Stimulated activated CD4-positive, alpha-beta T cell treated with anti-CD3 and anti-CD28 coated beads, Interleukin-1b, Interleukin-23, amount 100 ng/mL, for 48 hours (primary cell): ENCODE results near the gene USP5.

ENCODE experiments used
- DNase-seq: peaks from one replicate; pipeline ENCODE4 v3.0.0-alpha.2; 2020

The USP5 gene, protein sequence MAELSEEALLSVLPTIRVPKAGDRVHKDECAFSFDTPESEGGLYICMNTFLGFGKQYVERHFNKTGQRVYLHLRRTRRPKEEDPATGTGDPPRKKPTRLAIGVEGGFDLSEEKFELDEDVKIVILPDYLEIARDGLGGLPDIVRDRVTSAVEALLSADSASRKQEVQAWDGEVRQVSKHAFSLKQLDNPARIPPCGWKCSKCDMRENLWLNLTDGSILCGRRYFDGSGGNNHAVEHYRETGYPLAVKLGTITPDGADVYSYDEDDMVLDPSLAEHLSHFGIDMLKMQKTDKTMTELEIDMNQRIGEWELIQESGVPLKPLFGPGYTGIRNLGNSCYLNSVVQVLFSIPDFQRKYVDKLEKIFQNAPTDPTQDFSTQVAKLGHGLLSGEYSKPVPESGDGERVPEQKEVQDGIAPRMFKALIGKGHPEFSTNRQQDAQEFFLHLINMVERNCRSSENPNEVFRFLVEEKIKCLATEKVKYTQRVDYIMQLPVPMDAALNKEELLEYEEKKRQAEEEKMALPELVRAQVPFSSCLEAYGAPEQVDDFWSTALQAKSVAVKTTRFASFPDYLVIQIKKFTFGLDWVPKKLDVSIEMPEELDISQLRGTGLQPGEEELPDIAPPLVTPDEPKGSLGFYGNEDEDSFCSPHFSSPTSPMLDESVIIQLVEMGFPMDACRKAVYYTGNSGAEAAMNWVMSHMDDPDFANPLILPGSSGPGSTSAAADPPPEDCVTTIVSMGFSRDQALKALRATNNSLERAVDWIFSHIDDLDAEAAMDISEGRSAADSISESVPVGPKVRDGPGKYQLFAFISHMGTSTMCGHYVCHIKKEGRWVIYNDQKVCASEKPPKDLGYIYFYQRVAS

DNA sequence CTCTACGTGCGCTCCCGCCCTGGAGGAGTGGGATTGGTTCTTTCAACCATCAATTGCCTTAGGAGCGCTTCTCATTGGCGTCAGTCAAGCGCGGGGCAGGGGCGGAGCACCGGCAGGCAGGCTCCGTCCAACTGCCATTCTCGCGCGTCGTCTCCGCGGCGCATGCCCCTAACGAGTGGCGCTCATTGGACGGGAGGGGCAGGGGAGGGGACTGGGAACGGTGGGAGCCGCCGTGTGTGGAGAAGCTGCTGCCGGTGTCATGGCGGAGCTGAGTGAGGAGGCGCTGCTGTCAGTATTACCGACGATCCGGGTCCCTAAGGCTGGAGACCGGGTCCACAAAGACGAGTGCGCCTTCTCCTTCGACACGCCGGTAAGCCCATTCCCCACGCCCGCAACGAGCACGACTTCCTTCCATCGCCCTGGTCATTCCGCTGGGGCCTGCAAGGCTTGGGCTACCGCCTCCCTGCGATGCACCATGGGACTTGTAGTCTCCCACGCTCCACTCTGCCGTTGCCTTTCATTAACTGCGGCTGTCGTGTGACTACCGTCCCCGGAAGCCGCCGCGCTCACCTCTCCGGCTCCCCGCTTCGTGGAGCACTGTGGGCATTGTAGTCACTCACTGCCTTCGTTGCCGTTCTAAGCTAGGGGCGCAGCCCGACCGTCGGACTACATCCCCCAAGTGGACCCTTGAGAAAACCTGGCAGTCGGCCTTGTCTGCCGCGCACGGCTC lies at the start of gene USP5:
Gene USP5 (plus strand): TSS at position 230 of the 730 bp plus-strand sequence. CDS start 30 bp downstream, at position 260.
- DNase-seq = peak; percentile 99

DNA sequence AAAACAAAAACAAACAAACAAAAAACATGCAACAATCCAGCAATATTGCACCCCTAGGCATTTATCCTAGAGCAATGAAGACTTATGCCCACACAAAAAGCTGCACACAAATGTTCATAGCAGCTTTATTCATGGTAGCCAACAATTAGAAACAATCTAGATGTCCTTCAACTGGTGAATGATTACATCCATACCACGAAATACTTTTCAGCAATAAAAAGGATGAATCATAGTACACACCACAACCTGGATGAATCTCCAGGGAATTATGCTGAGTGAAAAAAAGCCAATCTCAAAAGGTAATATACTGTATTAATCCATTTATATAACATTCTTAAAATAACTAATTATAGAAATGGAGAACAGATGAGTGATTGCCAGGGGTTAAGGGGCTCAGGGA lies 44.8 kb upstream of the USP5 start:
- DNase-seq = no peak

DNA sequence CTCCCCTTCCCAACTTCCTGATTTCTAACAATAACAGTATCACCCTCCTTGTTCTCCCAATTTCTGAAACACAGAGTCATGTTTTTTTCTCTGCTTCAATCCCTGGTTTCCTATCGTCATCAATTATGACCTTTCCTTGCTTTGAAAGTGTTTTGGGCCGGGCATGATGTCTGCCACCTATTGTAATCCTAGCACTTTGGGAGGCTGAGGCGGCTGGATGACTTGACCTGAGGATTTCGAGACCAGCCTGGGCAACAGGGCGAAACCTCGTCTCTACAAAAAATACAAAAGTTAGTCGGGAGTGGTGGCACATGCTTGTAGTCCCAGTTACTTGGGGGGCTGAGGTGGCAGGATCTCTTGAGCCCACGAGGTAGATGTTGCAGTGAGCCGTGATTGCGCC lies 42.9 kb upstream of the USP5 start:
- no peak for DNase-seq

DNA sequence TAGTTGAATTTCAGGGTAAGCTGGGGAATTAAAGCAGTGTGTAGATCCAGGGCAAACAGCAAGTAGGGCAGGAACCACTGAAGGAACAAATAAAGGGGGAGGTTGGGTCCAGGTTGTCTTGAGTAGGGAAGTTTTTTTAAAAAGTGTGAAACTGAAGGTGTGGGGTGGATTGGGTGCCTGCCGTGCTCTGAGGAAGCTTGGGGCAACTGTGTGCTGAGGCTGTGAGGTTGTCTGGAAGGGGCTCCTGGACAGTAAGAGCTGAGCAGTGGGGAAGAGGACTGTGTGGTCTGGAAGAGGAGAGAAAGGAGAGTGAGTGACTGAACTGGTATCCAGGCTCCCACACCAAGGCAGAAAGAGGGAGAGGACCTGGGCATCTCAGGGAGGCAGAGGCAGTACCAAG lies 41.2 kb upstream of the USP5 start:
- DNase-seq = no peak

DNA sequence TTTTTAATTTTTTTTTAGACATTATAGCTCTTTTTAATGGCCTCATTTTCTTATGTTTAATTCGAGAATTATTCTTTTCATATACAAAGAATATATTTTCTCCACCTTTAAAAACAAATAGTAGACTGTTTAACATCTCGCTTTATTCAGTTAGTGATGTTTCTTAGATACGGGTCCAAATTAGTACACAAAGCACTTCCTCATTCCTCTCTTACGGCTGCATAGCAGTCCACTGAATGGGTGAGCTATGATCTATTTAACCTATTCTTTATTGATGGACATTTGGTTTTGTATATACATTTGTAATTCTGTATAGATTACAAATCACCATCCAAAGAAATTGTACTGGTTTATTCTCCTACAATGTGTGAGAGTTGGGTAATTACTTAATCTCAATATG lies 38.6 kb upstream of the USP5 start:
- DNase-seq = no peak

DNA sequence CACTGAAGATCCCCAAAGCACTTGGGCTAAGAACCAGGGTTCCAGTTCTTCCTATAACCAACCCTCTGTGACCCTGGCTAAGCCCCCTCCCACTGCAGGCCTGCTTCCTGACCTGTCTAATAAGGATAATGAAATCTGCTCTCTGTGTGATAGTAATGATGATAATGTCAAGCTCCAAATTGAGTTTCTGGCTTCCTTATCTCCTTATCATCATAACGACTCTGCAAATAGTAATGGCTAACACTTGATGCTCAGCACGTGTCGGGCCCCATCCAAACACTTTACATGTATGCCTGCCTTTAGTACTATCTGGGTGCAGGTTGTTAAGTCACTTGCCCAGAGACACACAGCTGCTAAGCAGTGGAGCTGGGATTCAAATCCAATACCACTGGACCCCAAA lies 35.4 kb upstream of the USP5 start:
- no peak for DNase-seq

DNA sequence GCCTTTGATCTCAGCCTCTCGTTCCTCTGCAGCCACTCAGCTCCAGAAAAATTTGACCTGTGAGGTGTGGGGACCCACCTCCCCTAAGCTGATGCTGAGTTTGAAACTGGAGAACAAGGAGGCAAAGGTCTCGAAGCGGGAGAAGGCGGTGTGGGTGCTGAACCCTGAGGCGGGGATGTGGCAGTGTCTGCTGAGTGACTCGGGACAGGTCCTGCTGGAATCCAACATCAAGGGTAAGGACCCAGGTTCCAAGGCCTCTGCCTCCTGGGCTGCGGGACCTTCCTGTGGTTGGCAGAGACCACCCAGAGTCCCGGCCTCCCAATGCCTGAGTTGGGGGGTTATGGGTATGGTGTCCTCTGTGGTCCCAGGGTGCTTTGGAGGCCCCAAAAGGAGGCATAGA lies 34.9 kb upstream of the USP5 start:
- no peak for DNase-seq

DNA sequence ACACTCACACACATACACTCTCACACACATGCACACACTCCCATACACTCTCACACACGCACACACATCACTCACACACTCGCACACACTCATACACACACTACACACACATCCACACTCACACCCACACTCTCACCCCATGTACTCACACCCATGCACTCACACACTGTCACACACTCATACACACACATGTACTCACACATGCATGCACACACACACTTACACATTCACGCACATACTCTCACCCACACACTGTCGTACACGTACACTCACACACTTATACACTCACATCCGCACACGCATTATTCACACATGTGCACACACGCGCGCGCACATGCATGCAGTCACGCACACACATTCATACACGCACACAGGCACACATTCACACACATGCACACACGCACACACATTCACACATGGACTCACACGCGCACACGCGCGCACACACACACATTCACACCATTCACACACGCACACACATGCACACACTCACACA lies 34.2 kb upstream of the USP5 start:
- DNase-seq = no peak

DNA sequence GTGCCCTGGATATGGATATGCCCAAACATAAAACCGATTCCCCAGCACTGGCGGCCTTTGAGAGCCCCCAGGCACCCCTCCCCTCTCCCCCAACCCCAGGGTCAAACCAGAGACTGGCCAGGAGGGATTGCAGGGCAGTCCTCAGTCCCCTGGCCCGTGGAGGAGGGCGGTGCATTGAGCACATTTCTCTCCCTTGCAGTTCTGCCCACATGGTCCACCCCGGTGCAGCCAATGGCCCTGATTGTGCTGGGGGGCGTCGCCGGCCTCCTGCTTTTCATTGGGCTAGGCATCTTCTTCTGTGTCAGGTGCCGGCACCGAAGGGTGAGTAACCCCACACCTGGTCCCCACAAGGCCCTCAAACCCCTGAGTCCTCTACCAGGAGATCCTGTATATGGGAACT lies 33.7 kb upstream of the USP5 start:
- no peak for DNase-seq

DNA sequence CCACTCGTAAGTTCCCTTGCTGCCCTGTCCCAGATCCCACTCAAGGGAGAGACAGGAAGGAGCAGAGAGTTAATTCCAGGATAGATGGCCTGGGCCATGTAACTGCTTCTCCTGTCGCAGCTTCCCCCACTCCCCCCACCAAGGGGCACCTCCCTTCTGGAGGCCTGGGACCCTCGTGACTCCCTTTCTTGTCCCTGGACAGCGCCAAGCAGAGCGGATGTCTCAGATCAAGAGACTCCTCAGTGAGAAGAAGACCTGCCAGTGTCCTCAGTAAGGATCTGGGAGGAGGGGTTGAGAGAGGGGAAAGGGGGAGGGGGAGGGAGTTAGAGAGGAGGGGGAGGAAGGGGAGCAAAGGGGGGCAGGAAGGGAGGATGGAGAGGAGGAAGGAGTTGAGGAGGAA lies 33.3 kb upstream of the USP5 start:
- DNase-seq = no peak

DNA sequence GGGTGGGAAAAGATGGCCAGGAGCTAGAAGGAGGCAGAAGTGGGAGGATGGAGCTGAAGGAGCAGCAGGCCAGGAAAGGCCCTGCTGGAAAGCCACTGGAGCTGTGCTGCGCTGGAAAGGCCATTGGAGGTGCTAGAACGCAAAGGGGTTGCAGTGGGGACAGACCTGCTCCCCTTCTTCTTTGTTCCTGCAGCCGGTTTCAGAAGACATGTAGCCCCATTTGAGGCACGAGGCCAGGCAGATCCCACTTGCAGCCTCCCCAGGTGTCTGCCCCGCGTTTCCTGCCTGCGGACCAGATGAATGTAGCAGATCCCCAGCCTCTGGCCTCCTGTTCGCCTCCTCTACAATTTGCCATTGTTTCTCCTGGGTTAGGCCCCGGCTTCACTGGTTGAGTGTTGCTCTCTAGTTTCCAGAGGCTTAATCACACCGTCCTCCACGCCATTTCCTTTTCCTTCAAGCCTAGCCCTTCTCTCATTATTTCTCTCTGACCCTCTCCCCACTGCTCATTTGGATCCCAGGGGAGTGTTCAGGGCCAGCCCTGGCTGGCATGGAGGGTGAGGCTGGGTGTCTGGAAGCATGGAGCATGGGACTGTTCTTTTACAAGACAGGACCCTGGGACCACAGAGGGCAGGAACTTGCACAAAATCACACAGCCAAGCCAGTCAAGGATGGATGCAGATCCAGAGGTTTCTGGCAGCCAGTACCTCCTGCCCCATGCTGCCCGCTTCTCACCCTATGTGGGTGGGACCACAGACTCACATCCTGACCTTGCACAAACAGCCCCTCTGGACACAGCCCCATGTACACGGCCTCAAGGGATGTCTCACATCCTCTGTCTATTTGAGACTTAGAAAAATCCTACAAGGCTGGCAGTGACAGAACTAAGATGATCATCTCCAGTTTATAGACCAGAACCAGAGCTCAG lies 32.6 kb upstream of the USP5 start:
- no peak for DNase-seq

DNA sequence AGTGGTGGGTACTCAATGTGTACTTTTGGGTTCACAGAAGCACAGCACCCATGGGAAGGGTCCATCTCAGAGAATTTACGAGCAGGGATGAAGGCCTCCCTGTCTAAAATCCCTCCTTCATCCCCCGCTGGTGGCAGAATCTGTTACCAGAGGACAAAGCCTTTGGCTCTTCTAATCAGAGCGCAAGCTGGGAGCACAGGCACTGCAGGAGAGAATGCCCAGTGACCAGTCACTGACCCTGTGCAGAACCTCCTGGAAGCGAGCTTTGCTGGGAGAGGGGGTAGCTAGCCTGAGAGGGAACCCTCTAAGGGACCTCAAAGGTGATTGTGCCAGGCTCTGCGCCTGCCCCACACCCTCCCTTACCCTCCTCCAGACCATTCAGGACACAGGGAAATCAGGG lies 31.8 kb upstream of the USP5 start:
- DNase-seq = no peak

DNA sequence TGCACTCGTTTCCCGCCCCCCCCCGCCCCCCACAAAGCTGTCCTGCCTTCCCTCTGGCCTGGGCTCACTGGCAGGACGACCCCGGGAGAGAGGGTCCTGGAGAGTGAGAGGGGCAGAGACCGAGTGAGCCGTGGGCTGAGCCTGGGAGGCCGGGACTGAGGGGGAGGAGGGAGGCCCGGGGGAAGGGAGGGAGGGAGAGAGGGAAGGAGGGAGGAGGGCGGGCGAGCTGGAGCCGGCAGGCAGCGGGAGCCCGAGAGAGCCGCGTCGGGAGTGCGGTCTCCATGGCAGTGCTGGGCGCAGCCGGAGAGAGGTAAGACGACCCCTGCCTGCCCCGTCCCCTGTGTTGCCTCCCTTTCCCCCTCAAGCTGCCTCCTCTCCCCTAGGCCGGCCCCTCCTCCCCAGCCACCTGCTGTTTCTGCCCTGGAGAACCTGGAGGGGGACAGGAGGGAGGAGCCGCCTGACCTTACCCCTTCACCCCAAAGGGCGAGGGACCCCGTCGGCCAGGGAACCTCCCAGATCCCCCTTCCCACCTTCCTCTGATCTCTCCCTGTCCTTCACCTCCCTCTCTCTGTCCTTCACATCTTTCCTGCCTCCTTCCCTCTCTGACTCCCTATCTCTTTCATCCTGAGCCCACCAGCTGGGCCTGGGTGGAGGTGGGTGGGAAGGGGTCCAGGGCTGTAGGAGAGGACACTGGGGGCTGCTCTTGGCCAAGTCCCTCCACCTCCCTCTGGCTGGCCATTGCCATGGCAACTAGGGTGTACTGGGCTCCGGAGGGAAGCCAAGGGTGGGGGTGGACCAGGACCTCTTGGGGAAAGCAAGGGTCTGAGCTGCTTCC lies 30.1 kb upstream of the USP5 start, which contains the start of gene GPR162:
Gene GPR162 (plus strand): TSS at position 231 of the 835 bp plus-strand sequence. CDS start 2,078 bp downstream, outside the sequence.
- DNase-seq = no peak

DNA sequence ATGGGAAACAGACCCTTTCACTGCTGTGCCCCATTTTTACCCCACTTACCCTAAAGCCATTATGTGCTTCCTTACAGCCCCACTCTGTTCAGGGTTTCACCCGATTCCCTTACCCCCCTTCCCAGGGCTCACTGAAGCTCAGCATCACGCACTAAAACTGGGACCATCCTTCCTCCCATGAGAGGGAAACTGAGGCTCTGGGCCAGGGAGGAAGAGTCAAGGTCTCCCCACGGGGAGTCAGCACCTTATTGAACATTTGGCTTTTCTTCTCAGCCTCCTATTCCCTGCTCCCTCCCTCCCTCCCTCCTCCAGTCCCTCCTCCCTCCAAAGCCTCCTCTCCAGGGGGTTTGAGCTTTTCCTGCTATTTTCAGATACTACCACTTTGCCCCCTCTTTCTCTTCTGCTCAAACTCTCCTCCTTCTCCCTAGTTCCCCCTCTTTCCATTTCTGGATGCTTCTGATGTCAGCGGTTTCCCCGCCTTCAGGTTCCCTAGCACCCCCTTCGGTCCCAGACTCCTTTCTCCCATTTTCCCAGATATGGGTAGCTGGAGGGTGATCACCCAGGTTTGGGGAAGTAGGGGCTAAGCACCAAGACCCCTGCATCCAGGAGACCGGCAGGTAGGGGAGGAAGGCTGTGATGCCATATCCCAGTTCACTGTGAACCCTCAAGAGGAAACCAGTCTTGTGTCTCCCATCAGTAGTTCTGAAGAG lies 29.4 kb upstream of the USP5 start:
- DNase-seq = no peak

DNA sequence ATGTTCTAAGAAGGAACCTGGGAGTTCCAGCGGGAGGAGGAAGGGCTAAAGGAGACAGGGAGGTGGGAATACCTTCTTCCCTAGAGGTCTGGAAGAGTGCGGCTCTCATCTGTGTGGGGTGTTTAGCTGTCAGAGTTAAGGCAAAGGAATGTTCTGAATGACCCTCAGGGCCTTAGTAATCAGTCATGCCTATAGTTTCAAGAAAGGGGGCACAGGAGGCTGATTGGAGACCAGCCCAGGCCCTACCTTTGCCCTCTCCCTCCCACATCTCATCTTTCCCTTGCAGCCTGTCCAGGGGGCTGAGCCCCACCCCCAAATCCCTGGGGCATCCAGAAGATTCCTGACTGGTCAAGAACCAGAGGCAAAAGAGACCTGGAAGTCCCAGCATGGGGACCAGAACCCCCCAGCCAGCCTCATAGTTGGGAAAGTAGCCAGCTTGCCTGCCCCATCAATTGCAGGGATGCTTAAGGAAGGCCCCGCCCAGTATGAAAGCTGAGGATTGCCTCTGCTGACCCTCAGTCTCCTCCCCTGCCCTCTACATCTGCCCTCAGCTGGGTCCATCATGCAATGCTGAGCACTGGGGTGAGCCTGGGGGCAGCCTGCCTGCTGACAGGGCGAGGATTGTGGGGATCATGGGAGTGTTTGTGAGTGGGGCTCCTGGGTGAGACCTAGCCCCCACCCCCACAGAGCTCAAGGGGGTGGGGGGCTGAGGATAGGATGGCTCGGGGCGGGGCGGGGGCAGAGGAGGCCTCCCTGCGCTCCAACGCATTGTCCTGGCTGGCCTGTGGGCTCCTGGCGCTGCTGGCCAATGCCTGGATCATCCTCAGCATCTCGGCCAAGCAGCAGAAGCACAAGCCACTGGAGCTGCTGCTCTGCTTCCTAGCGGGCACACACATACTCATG lies 28.5 kb upstream of the USP5 start:
- no peak for DNase-seq

DNA sequence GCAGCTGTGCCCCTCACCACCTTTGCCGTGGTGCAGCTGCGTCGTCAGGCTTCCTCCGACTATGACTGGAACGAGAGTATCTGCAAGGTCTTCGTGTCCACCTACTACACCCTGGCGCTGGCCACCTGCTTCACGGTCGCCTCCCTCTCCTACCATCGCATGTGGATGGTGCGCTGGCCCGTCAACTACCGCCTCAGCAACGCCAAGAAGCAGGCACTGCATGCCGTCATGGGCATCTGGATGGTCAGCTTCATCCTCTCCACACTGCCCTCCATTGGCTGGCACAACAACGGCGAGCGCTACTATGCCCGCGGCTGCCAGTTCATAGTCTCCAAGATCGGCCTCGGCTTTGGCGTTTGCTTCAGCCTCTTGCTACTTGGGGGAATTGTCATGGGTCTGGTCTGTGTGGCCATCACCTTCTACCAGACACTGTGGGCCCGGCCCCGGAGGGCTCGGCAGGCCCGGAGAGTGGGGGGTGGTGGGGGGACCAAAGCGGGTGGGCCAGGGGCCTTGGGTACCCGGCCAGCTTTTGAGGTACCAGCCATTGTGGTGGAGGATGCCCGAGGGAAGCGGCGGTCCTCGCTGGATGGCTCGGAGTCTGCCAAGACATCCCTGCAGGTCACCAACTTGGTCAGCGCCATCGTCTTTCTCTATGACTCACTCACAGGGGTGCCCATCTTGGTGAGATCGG lies 27.7 kb upstream of the USP5 start:
- DNase-seq = no peak

DNA sequence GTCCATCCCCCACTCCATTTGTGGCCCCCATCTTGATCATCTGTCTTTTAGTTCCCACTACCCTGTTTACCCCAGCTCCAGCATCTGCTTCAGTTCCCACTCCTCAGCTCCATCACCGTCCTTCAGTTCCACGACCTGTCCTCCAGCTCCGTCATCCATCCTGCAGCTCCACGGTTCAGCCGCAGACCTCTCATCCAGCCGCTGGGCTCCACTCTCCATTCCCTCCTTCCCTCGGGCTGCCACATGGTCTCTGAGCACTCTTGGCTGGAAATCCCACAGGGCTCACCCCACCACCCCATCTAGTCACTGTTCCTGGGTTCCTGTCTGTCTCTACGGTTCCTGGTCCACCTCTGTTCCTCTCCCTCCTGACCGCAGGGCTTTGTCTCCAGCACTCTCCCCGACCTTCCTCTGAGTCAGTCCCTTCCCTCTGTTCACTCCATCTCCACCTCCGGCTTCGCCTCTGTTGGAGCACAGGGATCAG lies 27.0 kb upstream of the USP5 start:
- no peak for DNase-seq

DNA sequence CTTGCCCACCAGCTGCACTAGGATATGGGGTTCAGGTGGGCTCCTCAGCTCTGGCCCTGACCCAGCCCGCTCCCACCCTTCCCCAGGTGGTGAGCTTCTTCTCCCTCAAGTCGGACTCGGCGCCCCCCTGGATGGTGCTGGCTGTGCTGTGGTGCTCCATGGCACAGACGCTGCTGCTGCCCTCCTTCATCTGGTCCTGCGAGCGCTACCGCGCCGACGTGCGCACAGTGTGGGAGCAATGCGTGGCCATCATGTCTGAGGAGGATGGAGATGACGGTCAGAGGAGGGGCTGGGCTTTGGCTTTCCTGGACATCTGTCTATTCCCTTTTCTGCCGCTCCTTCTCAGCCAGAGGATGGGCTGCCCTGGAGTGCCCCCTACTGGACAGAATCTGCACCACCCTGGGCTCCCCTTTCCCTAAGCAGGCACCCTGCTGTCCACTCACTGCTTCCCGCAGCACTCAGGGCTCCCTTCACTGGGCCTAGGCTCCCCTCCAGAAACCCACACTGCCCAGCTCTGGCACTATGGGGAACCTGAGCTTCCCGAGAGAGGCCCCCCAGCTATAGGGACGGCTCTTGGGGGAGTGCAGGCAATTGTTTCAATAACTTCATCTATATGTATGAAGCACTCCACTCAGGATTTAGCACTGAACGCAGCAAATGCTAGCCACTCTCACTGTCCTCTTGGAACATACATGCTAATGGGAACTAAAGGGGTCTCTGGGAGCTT lies 26.4 kb upstream of the USP5 start:
- DNase-seq = peak; percentile 82
